Stimulated activated CD8-positive, alpha-beta memory T cell treated with anti-CD3 and anti-CD28 coated beads, Interleukin-12 subunit alpha, Interleukin-12 subunit beta, amount 100 ng/mL, for 24 hours (primary cell): Measurements from ENCODE around the gene RNASE8.

Source experiments
- DNase-seq: peaks from one replicate; pipeline ENCODE4 v3.0.0-alpha.2; 2020; ENCODE audit errors: extremely low read depth

RNASE8 gene

GRCh38 chr14:21092273-21093011 is 34.8 kb downstream of the RNASE8 start:
- peak; percentile 73 for DNase-seq

GRCh38 chr14:21093018-21093417 is 35.4 kb downstream of the RNASE8 start:
- DNase-seq = no peak

GRCh38 chr14:21093769-21094681 is 36.4 kb downstream of the RNASE8 start:
- no peak for DNase-seq

- DNase-seq = no peak
Observed at GRCh38 chr14:21095430-21096205, 38.0 kb downstream of the RNASE8 start.

- DNase-seq = no peak
Observed at GRCh38 chr14:21096438-21096837, 38.8 kb downstream of the RNASE8 start.

GRCh38 chr14:21096978-21097635 is 39.5 kb downstream of the RNASE8 start:
- DNase-seq = no peak

GRCh38 chr14:21097636-21098075 is 40.0 kb downstream of the RNASE8 start:
- no peak for DNase-seq

GRCh38 chr14:21098076-21098891 is 40.7 kb downstream of the RNASE8 start, which contains the start of gene ZNF219:
TSS of gene ZNF219 (minus strand) at chr14:21098655. CDS start at chr14:21093591, 5,064 bp downstream.
- DNase-seq = no peak

GRCh38 chr14:21098892-21099595 is 41.4 kb downstream of the RNASE8 start:
- no peak for DNase-seq

GRCh38 chr14:21099596-21099985 is 42.0 kb downstream of the RNASE8 start:
- DNase-seq = no peak

- DNase-seq = no peak
Observed at GRCh38 chr14:21100931-21101330, 43.3 kb downstream of the RNASE8 start, which contains the start of gene TMEM253. TSS of gene TMEM253 (plus strand) at chr14:21101066. CDS start at chr14:21101344, 278 bp downstream.

- DNase-seq = no peak
Observed at GRCh38 chr14:21101802-21102413, 44.3 kb downstream of the RNASE8 start.

GRCh38 chr14:21102521-21103410 is 45.1 kb downstream of the RNASE8 start:
- DNase-seq = no peak

- DNase-seq = no peak
Observed at GRCh38 chr14:21103411-21103709, 45.7 kb downstream of the RNASE8 start.

- DNase-seq = peak; percentile 82
Observed at GRCh38 chr14:21103710-21104447, 46.3 kb downstream of the RNASE8 start.

- DNase-seq = no peak
Observed at GRCh38 chr14:21104448-21105060, 46.9 kb downstream of the RNASE8 start.

- DNase-seq = no peak
Observed at GRCh38 chr14:21105095-21105494, 47.5 kb downstream of the RNASE8 start.
